Measurements from ENCODE around the gene DDX28. TPM values are rescaled to one million over a fixed set of nuclear protein-coding genes. Genes with fewer than 3 reads are reported as not detected.
"Not testable (repeated sequence)": the region's sequence is repeated elsewhere in the genome, so short reads cannot be mapped to it uniquely, and the experiment has no call there.

Gene DDX28
- total RNA-seq, 1 donor from 2014 or later: 6.1 TPM

- not testable (repeated sequence) for DNase-seq
These were observed 29.0 kb downstream of the DDX28 start for GRCh38 chr16:67994040-67994408.

GRCh38 chr16:67993207-67994039 lies 29.6 kb downstream of the DDX28 start:
- peak; percentile 49 for DNase-seq

GRCh38 chr16:67992661-67993206 lies 30.3 kb downstream of the DDX28 start:
- DNase-seq: no peak

GRCh38 chr16:67990018-67990386 lies 33.0 kb downstream of the DDX28 start:
- no peak for DNase-seq

- no peak for DNase-seq
These were observed 33.6 kb downstream of the DDX28 start for GRCh38 chr16:67989322-67990017.

- no peak for DNase-seq
These were observed 34.4 kb downstream of the DDX28 start for GRCh38 chr16:67988675-67989074.

- DNase-seq: no peak
These were observed 35.4 kb downstream of the DDX28 start for GRCh38 chr16:67987460-67988160.

- DNase-seq: no peak
These were observed 36.1 kb downstream of the DDX28 start for GRCh38 chr16:67986949-67987348.

- no peak for DNase-seq
These were observed 40.9 kb downstream of the DDX28 start for GRCh38 chr16:67982011-67982696.

GRCh38 chr16:67979955-67980678 lies 42.9 kb downstream of the DDX28 start, which contains the start of gene DPEP3:
Gene DPEP3 (minus strand): TSS chr16:67980499. CDS start chr16:67980380, 119 bp downstream.
- no peak for DNase-seq

GRCh38 chr16:67977469-67978227 lies 45.4 kb downstream of the DDX28 start:
- no peak for DNase-seq

GRCh38 chr16:67977005-67977404 lies 46.0 kb downstream of the DDX28 start:
- no peak for DNase-seq

- no peak for DNase-seq
These were observed 46.8 kb downstream of the DDX28 start for GRCh38 chr16:67976205-67976604.

- DNase-seq: no peak
These were observed 47.5 kb downstream of the DDX28 start for GRCh38 chr16:67975321-67976105.

- DNase-seq: not testable (repeated sequence)
These were observed 50.7 kb downstream of the DDX28 start for GRCh38 chr16:67972285-67972684.

GRCh38 chr16:67971111-67971510 lies 51.9 kb downstream of the DDX28 start:
- DNase-seq: no peak
